ENCODE data around the gene SYNE3.

DNA sequence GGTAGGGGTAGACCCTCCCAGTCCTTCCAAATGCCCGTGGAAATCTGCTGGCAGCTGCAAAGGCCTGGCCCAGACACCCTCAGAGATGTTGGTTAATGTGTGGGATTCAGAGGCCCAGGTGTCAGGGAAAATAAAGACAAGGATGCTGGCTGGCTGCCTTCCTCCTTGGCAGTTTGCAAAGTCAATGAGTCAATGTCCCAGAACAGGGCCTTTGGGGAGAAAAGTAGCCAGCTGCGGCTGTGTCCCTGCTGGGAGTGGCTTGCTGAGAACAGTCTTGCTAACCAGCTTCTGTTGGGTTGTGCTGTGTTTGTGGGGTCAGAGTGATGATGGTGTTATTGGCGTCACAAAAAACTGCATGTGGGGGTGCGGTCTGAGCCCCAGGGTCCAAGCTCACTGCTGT lies 47.6 kb upstream of the SYNE3 start:
- TF ChIP-seq EZH2 (IDR thresholded peaks at IDR 0.05) (no peak), POLR2AphosphoS5 (IDR thresholded peaks at IDR 0.05; ENCODE audit: borderline replicate concordance, low read depth, low read length) (no peak), FOXP2 (optimal IDR thresholded peaks at IDR 0.05; ENCODE audit: control extremely low read depth, extremely low read length, insufficient read depth) (no peak)

Data from SK-N-MC (cell line).